ENCODE measurements around the gene ID3.

- no peak for TF ChIP-seq CTCF (IDR thresholded peaks at IDR 0.05)
- no peak for TF ChIP-seq EZH2 (IDR thresholded peaks at IDR 0.05)
Observed at GRCh38 chr1:23521588-23521987, 37.7 kb downstream of the ID3 start.

All from neural progenitor cell (in vitro differentiated cells).